Gastroesophageal sphincter (tissue), 4 donors: ENCODE measurements around the gene PLA2G3. TPM values are rescaled to one million over a fixed set of nuclear protein-coding genes. Genes with fewer than 3 reads are reported as not detected.

Experiments
- ATAC-seq: fragments of 150-250 bp; one replicate; pipeline ENCODE4 v1.9.1; 2016; ENCODE audit warnings: mild to moderate bottlenecking, moderate library complexity
- H3K27ac ChIP-seq, 4 donors: fragments of 200-600 bp; sonication (generic) in 3 of 4; 1 replicate in 3 of 4; 2 replicates in 1 of 4; pipeline ENCODE4 v1.5.1; 2016 to 2019
- H3K27me3 ChIP-seq: fragments of 200-600 bp; sonication (generic); one replicate; pipeline ENCODE4 v1.5.1; 2019
- H3K36me3 ChIP-seq, 2 donors: fragments of 200-600 bp; sonication (generic); one replicate each; pipeline ENCODE4 v1.5.1; 2019; ENCODE audit warnings: control low read depth in 1 of 2
- H3K4me1 ChIP-seq, 3 donors: fragments of 200-600 bp; sonication (generic); 1 replicate in 2 of 3; 2 replicates in 1 of 3; pipeline ENCODE4 v1.5.1; 2016 to 2019; ENCODE audit warnings: control low read depth in 2 of 3
- H3K4me3 ChIP-seq, 2 donors: fragments of 200-600 bp; sonication (generic); one replicate each; pipeline ENCODE4 v1.5.1; 2019; ENCODE audit warnings: mild to moderate bottlenecking in 1 of 2, moderate library complexity in 1 of 2
- H3K9me3 ChIP-seq, 3 donors: fragments of 200-600 bp; sonication (generic); one replicate each; pipeline ENCODE4 v1.5.1; 2017 to 2019; ENCODE audit warnings: control low read depth in 2 of 3
- CTCF ChIP-seq, 4 experiments: fragments of 200-600 bp in 2 of 4; fragments of 450-650 bp in 2 of 4; sonication (generic) in 1 of 4; IDR thresholded peaks; one replicate each; pipeline ENCODE4 v1.5.1; 2017 to 2019; ENCODE audit warnings: antibody characterized with exemption in 4 of 4, mild to moderate bottlenecking in 2 of 4, moderate library complexity in 2 of 4
- EP300 ChIP-seq: sonication (generic); formaldehyde crosslinking; IDR thresholded peaks from one replicate; pipeline ENCODE4 v1.6.1; 2017; ENCODE audit warnings: antibody characterized with exemption, mild to moderate bottlenecking
- POLR2A ChIP-seq, 2 donors: fragments of 450-650 bp; IDR thresholded peaks; one replicate each; pipeline ENCODE4 v1.6.1; 2017; ENCODE audit warnings: antibody characterized with exemption in 2 of 2, mild to moderate bottlenecking in 2 of 2, moderate library complexity in 1 of 2
- POLR2AphosphoS5 ChIP-seq: sonication (generic); formaldehyde crosslinking; IDR thresholded peaks from one replicate; pipeline ENCODE4 v1.6.1; 2017; ENCODE audit warnings: antibody characterized with exemption
- WGBS, 2 donors: methylation state at CpG; one replicate each; pipeline ENCODE4 v1.1.5; 2018; ENCODE audit warnings: low coverage in 1 of 2; 5-methylcytosine and 5-hydroxymethylcytosine counted together
- total RNA-seq, 4 donors: library from RNA; depleted of rRNA; stranded (reverse); fragments of >200 nt; gene quantifications; one replicate each; pipeline ENCODE4 v1.1.0, GENCODE V29; 2016

The PLA2G3 gene
- total RNA-seq, 4 donors from 2014 or later: 0.12 to 0.47 (median 0.22) TPM; not detected in 1

GRCh38 chr22:31160328-31160978 lies 20.1 kb upstream of the PLA2G3 start:
- WGBS, 2 donors: 0 to 4% methylated on average over 7 to 23 of the region's 32 CpGs
- H3K4me3 ChIP-seq: peak overlapping the region; percentile 71 to 92
- H3K27me3 ChIP-seq: no peaks in the 10 kb centered on the region
- TF ChIP-seq CTCF (IDR thresholded peaks at IDR 0.05): no peak
- peak in 1 of 2 donors; percentile 2 for TF ChIP-seq POLR2A (IDR thresholded peaks at IDR 0.05)
- no peak for TF ChIP-seq EP300
- peaks cover 0 to 19% of the 10 kb centered on the region in 2 donors for H3K36me3 ChIP-seq
- H3K27ac ChIP-seq: peak overlapping the region; percentile 88 to 98 (median 94)
- peak; percentile 46 for ATAC-seq
- peaks cover 5 to 55% (median 22%) of the 10 kb centered on the region in 3 donors for H3K4me1 ChIP-seq
- no peaks in the 10 kb centered on the region for H3K9me3 ChIP-seq

- Histone ChIP-seq H3K4me1 (peaks cover 11 to 48% (median 13%) of the 10 kb centered on the region in 3 donors), H3K27ac (peak overlapping the region; percentile 81 to 91 (median 86)), H3K36me3 (no peaks in the 10 kb centered on the region), H3K9me3 (no peaks in the 10 kb centered on the region), H3K4me3 (no peak overlapping the region), H3K27me3 (no peaks in the 10 kb centered on the region)
- 7 to 9% methylated on average over 3 of the region's 3 CpGs for WGBS, 2 donors
- TF ChIP-seq POLR2A (IDR thresholded peaks at IDR 0.05) (no peak), POLR2AphosphoS5 (peak; percentile 85), EP300 (no peak), CTCF (IDR thresholded peaks at IDR 0.05) (peak in 1 of 4 experiments; percentile 11)
- peak; percentile 67 for ATAC-seq
Measured at GRCh38 chr22:31155422-31155821, 15.1 kb upstream of the PLA2G3 start.

GRCh38 chr22:31154975-31155374 lies 14.7 kb upstream of the PLA2G3 start:
- ATAC-seq: peak; percentile 26
- Histone ChIP-seq H3K36me3 (no peaks in the 10 kb centered on the region), H3K4me1 (peaks cover 11 to 48% (median 13%) of the 10 kb centered on the region in 3 donors), H3K27me3 (no peaks in the 10 kb centered on the region), H3K27ac (peak overlapping the region; percentile 81 to 91 (median 86)), H3K4me3 (no peak overlapping the region), H3K9me3 (no peaks in the 10 kb centered on the region)
- WGBS, 2 donors: no CpG with 5 or more reads among the region's 1 CpG
- TF ChIP-seq EP300 (no peak), POLR2A (IDR thresholded peaks at IDR 0.05) (no peak), CTCF (IDR thresholded peaks at IDR 0.05) (no peak)

GRCh38 chr22:31153357-31153756 lies 13.0 kb upstream of the PLA2G3 start:
- no peak for ATAC-seq
- Histone ChIP-seq H3K4me3 (no peak overlapping the region), H3K9me3 (no peaks in the 10 kb centered on the region), H3K27ac (peak overlapping the region in 3 of 4 donors; percentile 81 to 87 (median 85)), H3K27me3 (no peaks in the 10 kb centered on the region), H3K36me3 (no peaks in the 10 kb centered on the region), H3K4me1 (peaks cover 11 to 55% (median 18%) of the 10 kb centered on the region in 3 donors)
- TF ChIP-seq POLR2A (IDR thresholded peaks at IDR 0.05) (no peak), CTCF (IDR thresholded peaks at IDR 0.05) (no peak), EP300 (no peak), POLR2AphosphoS5 (no peak)
- WGBS, 2 donors: no CpG with 5 or more reads among the region's 3 CpGs

- no peak overlapping the region for H3K27ac ChIP-seq
- H3K4me1 ChIP-seq: peaks cover 11 to 63% (median 19%) of the 10 kb centered on the region in 3 donors
- no peaks in the 10 kb centered on the region for H3K36me3 ChIP-seq
- ATAC-seq: no peak
- no CpG with 5 or more reads among the region's 2 CpGs for WGBS, 2 donors
- no peaks in the 10 kb centered on the region for H3K27me3 ChIP-seq
- TF ChIP-seq POLR2AphosphoS5 (no peak), EP300 (no peak), POLR2A (IDR thresholded peaks at IDR 0.05) (no peak), CTCF (IDR thresholded peaks at IDR 0.05) (no peak)
- no peaks in the 10 kb centered on the region for H3K9me3 ChIP-seq
- H3K4me3 ChIP-seq: no peak overlapping the region
Measured at GRCh38 chr22:31151872-31152271, 11.6 kb upstream of the PLA2G3 start.
